ENCODE measurements around the gene DNMBP.
"Not testable (repeated sequence)": the region's sequence is repeated elsewhere in the genome, so short reads cannot be mapped to it uniquely, and the experiment has no call there.

DNMBP gene

DNA sequence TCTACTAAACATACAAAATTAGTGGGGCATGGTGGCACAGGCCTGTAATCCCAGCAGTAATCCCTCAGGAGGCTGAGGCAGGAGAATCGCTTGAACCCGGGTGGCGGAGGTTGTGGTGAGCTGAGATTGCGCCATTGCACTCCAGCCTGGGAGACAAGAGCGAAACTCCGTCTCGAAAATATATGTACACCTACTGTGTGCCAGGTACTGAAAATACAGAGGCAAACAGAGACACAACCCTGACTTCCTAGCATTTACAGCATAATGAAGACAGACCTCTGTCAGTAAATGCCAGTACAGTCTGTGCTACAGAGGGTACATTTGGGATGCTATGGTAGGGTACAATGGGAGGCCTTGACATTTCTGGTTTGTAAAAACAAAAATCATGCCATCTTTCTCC, 160.7 kb downstream of the DNMBP start:
- Mint-ChIP-seq H3K27ac (no peak overlapping the region), H3K27me3 (peaks cover 5% of the 10 kb centered on the region), H3K36me3 (ENCODE audit: low read depth) (no peaks in the 10 kb centered on the region), H3K4me3 (no peak overlapping the region), H3K9me3 (no peaks in the 10 kb centered on the region), H3K4me1 (ENCODE audit: low read depth) (peaks cover 6% of the 10 kb centered on the region)
- DNase-seq: no peak

DNA sequence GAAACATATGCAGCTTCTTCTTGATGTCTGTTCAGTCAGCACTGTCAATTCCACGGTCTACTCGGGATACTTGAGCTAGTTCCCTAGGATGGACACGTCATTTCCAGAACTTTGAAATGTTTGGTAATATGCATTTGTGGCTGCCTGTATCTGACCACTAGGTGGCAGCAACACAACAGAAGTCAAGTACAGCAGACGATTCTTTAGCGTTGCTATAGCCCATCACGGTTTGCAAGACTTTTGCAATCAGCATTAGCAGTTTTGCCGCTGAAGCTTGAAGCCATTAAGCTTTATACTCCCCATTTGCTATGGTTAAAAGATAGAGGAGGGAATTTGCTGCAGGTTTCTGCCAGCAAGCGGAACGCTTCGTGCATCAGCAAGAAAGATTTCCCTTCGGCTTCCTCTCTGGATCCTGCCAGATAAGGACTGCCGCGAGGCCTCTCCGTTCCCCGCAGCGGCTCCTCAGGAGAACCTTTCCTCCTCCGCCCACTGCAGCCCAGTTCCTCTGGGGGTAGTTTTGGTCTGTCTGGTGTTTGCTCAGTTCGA, 163.8 kb downstream of the DNMBP start:
- Mint-ChIP-seq H3K9me3 (no peaks in the 10 kb centered on the region), H3K27me3 (peaks cover 5% of the 10 kb centered on the region), H3K4me3 (no peak overlapping the region), H3K4me1 (ENCODE audit: low read depth) (peaks cover 6% of the 10 kb centered on the region), H3K27ac (no peak overlapping the region), H3K36me3 (ENCODE audit: low read depth) (no peaks in the 10 kb centered on the region)
- DNase-seq: peak; percentile 59

DNA sequence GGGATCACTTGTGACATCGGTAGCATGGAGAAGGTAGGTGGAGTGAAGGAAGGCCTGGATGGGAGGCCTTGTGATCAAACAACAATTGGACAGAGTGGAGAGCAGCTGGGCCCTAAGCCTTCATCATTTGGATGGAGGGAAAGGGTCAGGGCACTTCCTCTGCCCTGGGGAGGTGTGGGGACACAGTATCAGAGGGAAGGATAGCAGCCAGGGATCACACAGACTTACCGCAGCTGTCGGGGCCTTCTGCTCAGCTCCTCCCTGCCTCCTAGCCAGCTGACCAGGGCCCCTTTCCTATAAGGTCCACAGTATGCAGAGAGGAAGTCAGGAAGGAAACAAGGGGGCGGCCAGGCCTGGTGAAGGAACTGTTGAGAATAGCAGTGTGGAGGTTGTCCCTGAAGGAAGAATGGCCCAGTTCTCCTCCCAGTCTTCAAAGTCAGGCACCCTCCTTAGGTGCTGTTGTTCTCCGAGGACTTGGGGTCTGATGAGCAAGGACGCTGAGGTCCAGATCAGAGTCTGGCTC, 165.3 kb downstream of the DNMBP start:
- Mint-ChIP-seq H3K4me1 (ENCODE audit: low read depth) (peaks cover 6% of the 10 kb centered on the region), H3K27me3 (peaks cover 5% of the 10 kb centered on the region), H3K9me3 (no peaks in the 10 kb centered on the region), H3K36me3 (ENCODE audit: low read depth) (no peaks in the 10 kb centered on the region), H3K4me3 (no peak overlapping the region), H3K27ac (no peak overlapping the region)
- no peak for DNase-seq

DNA sequence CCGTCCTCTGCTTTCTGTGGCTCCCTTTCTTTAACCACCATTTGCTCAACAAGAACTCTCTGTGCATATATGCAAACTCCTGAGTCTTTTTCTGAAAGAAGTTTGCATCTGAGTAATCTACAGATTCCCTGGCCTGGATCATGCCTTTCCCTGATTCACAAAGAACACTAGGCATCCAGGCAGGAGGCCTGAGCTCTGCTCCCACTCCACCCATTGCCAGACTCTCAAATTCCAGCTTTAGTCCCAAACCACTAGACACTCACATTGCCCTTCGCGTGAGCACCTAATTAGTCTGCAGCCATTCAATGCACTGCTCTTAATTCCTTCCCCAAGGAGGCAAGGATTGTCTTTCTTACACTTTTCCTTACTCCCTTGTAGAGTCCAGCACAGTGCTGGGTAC, 166.4 kb downstream of the DNMBP start:
- H3K27me3 Mint-ChIP-seq: peaks cover 5% of the 10 kb centered on the region
- no peaks in the 10 kb centered on the region for H3K36me3 Mint-ChIP-seq (ENCODE audit: low read depth)

DNA sequence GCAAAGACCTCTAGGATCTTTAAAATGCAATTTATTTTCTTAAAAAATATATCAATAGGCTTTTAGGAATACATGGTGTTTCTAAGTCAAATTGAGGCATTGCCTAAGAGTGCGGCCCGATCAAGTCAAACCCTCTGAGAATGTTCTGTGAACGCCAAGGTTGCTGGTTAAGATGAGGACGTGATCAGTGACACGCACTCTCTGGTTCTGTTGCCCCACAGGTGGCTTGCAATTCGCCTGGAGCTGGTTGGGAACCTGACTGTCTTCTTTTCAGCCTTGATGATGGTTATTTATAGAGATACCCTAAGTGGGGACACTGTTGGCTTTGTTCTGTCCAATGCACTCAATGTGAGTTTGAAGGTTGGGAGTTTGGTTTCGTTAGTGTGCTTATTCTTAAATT, 168.0 kb downstream of the DNMBP start:
- H3K4me1 Mint-ChIP-seq (ENCODE audit: low read depth): peaks cover 6% of the 10 kb centered on the region
- H3K9me3 Mint-ChIP-seq: no peaks in the 10 kb centered on the region
- no peak overlapping the region for H3K27ac Mint-ChIP-seq
- no peak for DNase-seq
- no peaks in the 10 kb centered on the region for H3K36me3 Mint-ChIP-seq (ENCODE audit: low read depth)
- H3K27me3 Mint-ChIP-seq: peaks cover 5% of the 10 kb centered on the region
- H3K4me3 Mint-ChIP-seq: no peak overlapping the region

More for the DNA sequence above, 166.4 kb downstream of the DNMBP start:
- H3K4me3 Mint-ChIP-seq: no peak overlapping the region
- peaks cover 6% of the 10 kb centered on the region for H3K4me1 Mint-ChIP-seq (ENCODE audit: low read depth)
- H3K27ac Mint-ChIP-seq: no peak overlapping the region
- DNase-seq: no peak
- H3K9me3 Mint-ChIP-seq: no peaks in the 10 kb centered on the region

DNA sequence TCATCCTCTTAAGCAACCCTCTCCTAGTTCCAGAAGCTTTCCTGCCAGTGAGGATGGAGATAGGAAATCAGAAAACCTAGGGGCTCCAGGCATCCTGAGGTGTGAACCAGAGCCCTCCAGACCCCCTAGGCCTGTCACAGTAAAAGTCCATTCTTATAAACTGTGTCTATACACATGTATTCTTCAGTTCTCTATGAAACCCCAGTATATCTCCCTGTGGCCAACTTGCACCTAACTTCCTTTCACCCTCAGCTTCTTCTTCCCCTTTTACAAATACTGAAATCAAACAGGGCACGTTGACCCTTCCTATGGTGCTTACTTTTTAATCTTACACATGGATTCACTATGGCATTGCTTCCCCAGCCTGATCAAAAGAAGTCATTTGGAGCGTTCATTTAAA, 168.9 kb downstream of the DNMBP start:
- H3K4me1 Mint-ChIP-seq (ENCODE audit: low read depth); H3K36me3 Mint-ChIP-seq (ENCODE audit: low read depth); DNase-seq; H3K9me3 Mint-ChIP-seq; H3K4me3 Mint-ChIP-seq; H3K27me3 Mint-ChIP-seq; H3K27ac Mint-ChIP-seq: not testable (repeated sequence)

DNA sequence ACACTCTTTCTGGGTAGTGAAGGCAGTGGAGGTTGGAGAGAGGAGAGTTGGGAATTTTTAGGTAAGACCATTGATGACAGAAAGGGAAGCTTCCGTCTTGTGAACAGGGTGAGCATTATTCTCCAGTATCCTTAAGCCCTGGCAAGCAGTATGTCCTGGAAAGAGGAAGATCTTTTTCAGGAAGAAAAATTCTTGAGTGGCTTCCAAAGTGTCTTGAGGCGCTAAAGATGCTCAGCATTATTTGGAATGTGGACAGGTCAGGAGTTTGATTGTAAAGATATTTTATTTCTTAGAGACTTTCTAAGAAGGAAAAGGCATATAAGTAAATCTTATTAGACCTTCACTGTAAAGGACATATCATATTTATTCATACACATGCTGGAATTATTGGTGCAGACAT, 173.0 kb downstream of the DNMBP start:
- DNase-seq: no peak
- peaks cover 5% of the 10 kb centered on the region for H3K4me1 Mint-ChIP-seq (ENCODE audit: low read depth)

DNA sequence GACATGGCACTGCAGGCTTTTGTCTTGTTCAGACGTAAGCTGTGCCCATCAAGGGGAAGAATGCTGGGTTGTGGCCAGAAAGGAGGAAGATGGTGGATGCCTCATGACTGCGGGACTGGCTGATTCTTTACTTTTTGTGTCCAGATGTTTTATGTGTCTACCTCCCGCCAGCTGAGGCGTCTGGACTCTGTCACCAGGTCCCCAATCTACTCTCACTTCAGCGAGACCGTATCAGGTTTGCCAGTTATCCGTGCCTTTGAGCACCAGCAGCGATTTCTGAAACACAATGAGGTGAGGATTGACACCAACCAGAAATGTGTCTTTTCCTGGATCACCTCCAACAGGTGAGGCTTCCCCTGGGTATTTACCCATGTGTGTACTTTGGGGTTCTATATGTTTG, 173.8 kb downstream of the DNMBP start:
- Mint-ChIP-seq H3K9me3 (no peaks in the 10 kb centered on the region), H3K4me3 (no peak overlapping the region)

More for the DNA sequence above, 173.0 kb downstream of the DNMBP start:
- Mint-ChIP-seq H3K36me3 (ENCODE audit: low read depth) (no peaks in the 10 kb centered on the region), H3K9me3 (no peaks in the 10 kb centered on the region), H3K4me3 (no peak overlapping the region), H3K27ac (no peak overlapping the region), H3K27me3 (no peaks in the 10 kb centered on the region)

DNA sequence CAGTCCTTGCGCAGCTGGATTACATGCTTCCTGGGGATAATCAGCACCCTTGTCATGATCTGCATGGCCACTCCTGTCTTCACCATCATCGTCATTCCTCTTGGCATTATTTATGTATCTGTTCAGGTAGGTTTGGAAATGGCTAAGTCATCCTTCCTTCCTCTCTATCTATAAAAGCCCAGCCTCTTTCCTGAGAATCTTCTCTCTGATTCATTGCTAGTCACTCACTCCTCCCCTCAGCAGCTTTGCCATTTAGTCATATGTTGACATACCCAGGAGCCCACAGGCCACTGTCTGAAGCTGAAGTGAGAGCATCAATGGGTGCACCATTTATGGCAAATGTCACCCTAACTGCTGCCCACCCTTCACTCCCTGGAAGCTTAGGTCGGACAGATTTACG, 175.3 kb downstream of the DNMBP start:
- H3K4me1 Mint-ChIP-seq (ENCODE audit: low read depth): peaks cover 5% of the 10 kb centered on the region
- no peaks in the 10 kb centered on the region for H3K27me3 Mint-ChIP-seq
- peak overlapping the region; percentile 3 for H3K27ac Mint-ChIP-seq
- H3K4me3 Mint-ChIP-seq: no peak overlapping the region
- H3K36me3 Mint-ChIP-seq (ENCODE audit: low read depth): no peaks in the 10 kb centered on the region
- H3K9me3 Mint-ChIP-seq: no peaks in the 10 kb centered on the region
- DNase-seq: no peak

More for the DNA sequence above, 173.8 kb downstream of the DNMBP start:
- no peaks in the 10 kb centered on the region for H3K36me3 Mint-ChIP-seq (ENCODE audit: low read depth)
- H3K27me3 Mint-ChIP-seq: no peaks in the 10 kb centered on the region
- peaks cover 5% of the 10 kb centered on the region for H3K4me1 Mint-ChIP-seq (ENCODE audit: low read depth)
- DNase-seq: no peak
- H3K27ac Mint-ChIP-seq: no peak overlapping the region

DNA sequence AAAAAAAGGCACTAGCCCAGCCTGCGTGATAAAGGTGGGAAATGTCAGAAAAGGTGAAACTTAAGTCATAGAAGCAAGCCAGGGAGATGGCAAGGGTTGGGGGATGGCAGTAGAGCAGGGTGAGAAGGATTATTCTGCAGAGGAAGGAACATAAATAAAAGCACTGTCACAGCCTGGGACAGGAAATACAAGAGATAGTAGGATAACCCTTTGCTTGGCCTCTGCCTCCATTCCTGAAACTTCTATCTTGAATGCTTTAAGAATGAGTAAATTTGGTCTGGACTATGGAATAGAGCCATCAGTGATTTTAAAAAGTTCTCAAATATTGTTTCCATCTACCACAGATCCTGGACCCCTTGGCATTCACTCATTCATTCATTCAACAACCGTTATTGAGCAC, 177.3 kb downstream of the DNMBP start:
- Mint-ChIP-seq H3K27ac (no peak overlapping the region), H3K27me3 (no peaks in the 10 kb centered on the region), H3K9me3 (no peaks in the 10 kb centered on the region), H3K36me3 (ENCODE audit: low read depth) (no peaks in the 10 kb centered on the region), H3K4me3 (no peak overlapping the region), H3K4me1 (ENCODE audit: low read depth) (peaks cover 5% of the 10 kb centered on the region)
- DNase-seq: no peak

DNA sequence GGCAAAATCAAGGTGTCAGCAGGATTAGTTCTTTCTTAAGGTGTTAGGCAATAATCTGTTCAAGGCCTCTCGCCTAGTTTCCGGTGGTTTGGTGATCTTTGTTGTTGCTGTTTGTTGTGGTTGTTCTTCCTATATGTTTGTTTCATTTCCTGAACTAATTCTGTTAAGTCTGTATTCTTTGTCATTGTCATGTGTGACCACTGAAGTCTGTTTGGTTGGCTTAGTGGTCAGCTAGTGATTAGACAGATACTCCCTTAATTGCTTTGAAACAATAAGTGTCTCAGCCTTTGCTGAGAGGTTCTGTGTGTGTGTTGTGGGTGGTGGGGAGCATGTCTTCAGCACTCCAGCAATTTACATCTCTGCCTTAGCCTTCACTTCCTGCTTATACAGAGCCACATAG, 181.3 kb downstream of the DNMBP start:
- Mint-ChIP-seq H3K36me3 (ENCODE audit: low read depth) (no peaks in the 10 kb centered on the region), H3K27ac (no peak overlapping the region)

DNA sequence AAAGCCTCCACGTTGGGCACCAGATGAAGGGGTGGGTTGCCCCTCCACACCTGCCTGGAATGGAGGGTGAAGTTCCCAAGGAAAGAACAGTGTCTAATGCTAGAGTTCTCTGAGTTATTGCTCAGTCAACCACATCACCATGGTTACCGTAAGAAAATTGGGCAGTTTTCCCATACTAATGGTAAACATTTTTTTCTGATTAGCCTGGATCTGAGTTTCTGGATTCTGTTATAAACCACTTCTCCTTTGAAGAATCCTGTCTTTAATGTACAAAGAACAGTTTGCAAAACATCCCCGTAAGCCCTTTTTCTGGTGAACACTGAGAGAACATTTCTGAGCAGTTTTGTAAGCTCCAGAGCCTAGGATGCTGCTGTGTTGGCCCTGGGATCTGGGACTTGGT, 181.8 kb downstream of the DNMBP start:
- no peaks in the 10 kb centered on the region for H3K4me1 Mint-ChIP-seq (ENCODE audit: low read depth)
- no peaks in the 10 kb centered on the region for H3K9me3 Mint-ChIP-seq
- no peak for DNase-seq
- no peak overlapping the region for H3K27ac Mint-ChIP-seq
- no peak overlapping the region for H3K4me3 Mint-ChIP-seq
- no peaks in the 10 kb centered on the region for H3K27me3 Mint-ChIP-seq
- no peaks in the 10 kb centered on the region for H3K36me3 Mint-ChIP-seq (ENCODE audit: low read depth)

More for the DNA sequence above, 181.3 kb downstream of the DNMBP start:
- no peaks in the 10 kb centered on the region for H3K27me3 Mint-ChIP-seq
- H3K9me3 Mint-ChIP-seq: no peaks in the 10 kb centered on the region
- H3K4me1 Mint-ChIP-seq (ENCODE audit: low read depth): no peaks in the 10 kb centered on the region
- H3K4me3 Mint-ChIP-seq: no peak overlapping the region
- no peak for DNase-seq

Data from activated T-cell treated with anti-CD3 and anti-CD28 coated beads, Interleukin-2, amount 50 U/mL, for 24 hours (primary cell).